GM11168 (cell line): ENCODE measurements around the gene GARNL3.

ENCODE experiments used
- in situ Hi-C: fragments of 300-500 bp; cut with MboI; formaldehyde crosslinking; loops from one replicate; pipeline ENCODE4 v1.12.0; 2022; ENCODE audit warnings: low sequenced_read_pairs; ENCODE audit not compliant: unreplicated experiment

Gene GARNL3

GRCh38 chr9:127233550-127233949 is 31.0 kb upstream of the GARNL3 start:
- in situ Hi-C loops, result no loop called here

GRCh38 chr9:127233989-127234388 is 30.6 kb upstream of the GARNL3 start:
- in situ Hi-C loops, result no loop called here

GRCh38 chr9:127237801-127238200 is 26.8 kb upstream of the GARNL3 start:
- in situ Hi-C loops, result no loop called here

GRCh38 chr9:127241354-127241753 is 23.2 kb upstream of the GARNL3 start:
- in situ Hi-C loops, result no loop called here

GRCh38 chr9:127244609-127245601 is 19.7 kb upstream of the GARNL3 start:
- in situ Hi-C loops, result no loop called here

- in situ Hi-C loops, result no loop called here
Measured at GRCh38 chr9:127245637-127246164, 18.9 kb upstream of the GARNL3 start.

GRCh38 chr9:127248241-127248640 is 16.3 kb upstream of the GARNL3 start:
- in situ Hi-C loops, result no loop called here

GRCh38 chr9:127249877-127250276 is 14.7 kb upstream of the GARNL3 start:
- in situ Hi-C loops, result no loop called here

- in situ Hi-C loops, result no loop called here
Measured at GRCh38 chr9:127250896-127251391, 13.6 kb upstream of the GARNL3 start.

GRCh38 chr9:127252410-127253318 is 11.9 kb upstream of the GARNL3 start:
- in situ Hi-C loops, result no loop called here

GRCh38 chr9:127253446-127253845 is 11.1 kb upstream of the GARNL3 start:
- in situ Hi-C loops, result no loop called here

GRCh38 chr9:127255692-127256091 is 8.9 kb upstream of the GARNL3 start:
- in situ Hi-C loops, result no loop called here

- in situ Hi-C loops, result no loop called here
Measured at GRCh38 chr9:127256324-127256723, 8.2 kb upstream of the GARNL3 start.

- in situ Hi-C loops, result no loop called here
Measured at GRCh38 chr9:127258606-127259471, 5.7 kb upstream of the GARNL3 start.

- in situ Hi-C loops, result no loop called here
Measured at GRCh38 chr9:127262602-127263001, 2.0 kb upstream of the GARNL3 start.

GRCh38 chr9:127263237-127263636 is 1.3 kb upstream of the GARNL3 start:
- in situ Hi-C loops, result no loop called here

- in situ Hi-C loops, result no loop called here
Measured at GRCh38 chr9:127263664-127264063, 910 bp upstream of the GARNL3 start.

GRCh38 chr9:127267793-127268525 is 3.4 kb downstream of the GARNL3 start:
- in situ Hi-C loops, result no loop called here

- in situ Hi-C loops, result no loop called here
Measured at GRCh38 chr9:127269449-127269848, 4.9 kb downstream of the GARNL3 start.
